LHCN-M2 (cell line): Measurements from ENCODE around the gene EBF3. TPM values are rescaled to one million over a fixed set of nuclear protein-coding genes. Genes with fewer than 3 reads are reported as not detected.
A peak's percentile ranks its signal among the peaks of the same experiment; 100 is the strongest.

Experiments
- DNase-seq: peaks from one replicate; pipeline ENCODE4 v3.0.0-alpha.2; 2012; ENCODE audit warnings: low read depth
- total RNA-seq: library from RNA; depleted of rRNA; stranded (reverse); fragments of >200 nt; gene quantifications from 2 replicates; pipeline ENCODE4 v1.2.3, GENCODE V29; 2014; rRNA removed

EBF3 gene
- total RNA-seq, 1 experiment from 2014 or later = 45.2 TPM

DNA sequence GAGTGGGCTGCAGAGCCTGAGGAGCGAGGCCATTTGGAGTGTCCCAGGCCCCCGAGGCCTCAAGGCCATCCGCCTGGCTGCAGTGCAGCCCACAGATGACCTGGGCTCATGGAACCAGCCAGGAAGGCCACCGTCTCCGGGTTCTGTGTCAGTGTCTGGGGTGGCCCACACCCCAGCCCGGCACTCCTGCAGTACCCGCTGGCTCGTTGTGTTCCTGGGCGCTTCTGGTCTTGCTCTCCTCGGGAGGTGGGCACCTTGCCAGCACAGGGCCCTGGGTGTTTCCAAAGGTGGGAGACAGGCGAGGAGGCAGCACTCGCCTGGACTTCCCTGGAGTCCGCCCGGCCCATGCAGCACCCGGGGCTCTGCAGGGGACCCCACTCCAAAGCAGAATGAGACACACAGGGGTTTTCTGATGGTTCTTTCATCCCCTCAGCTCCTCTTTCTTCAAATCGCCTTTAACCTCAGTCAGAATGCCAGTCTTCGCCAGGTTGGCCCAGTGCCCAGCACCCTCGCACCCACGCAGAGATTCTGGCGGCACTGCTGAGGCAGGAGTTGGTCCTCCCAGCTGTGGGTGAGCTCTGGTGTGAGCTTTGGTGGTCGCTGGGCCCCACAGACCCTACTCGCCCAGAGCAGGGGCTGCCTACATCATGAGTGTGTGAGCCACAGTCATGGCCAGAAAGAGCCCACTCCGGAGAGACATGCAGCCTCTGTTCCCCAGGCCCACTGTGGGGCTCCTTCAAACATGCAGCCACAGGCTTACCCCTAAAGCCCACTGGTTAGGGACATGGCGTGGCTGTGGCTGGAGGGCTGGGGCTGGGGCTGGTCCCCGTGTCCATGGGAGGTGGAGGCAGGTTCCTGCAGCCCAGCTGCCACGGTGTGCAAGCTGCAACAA lies 155.7 kb downstream of the EBF3 start:
- DNase-seq = no peak

DNA sequence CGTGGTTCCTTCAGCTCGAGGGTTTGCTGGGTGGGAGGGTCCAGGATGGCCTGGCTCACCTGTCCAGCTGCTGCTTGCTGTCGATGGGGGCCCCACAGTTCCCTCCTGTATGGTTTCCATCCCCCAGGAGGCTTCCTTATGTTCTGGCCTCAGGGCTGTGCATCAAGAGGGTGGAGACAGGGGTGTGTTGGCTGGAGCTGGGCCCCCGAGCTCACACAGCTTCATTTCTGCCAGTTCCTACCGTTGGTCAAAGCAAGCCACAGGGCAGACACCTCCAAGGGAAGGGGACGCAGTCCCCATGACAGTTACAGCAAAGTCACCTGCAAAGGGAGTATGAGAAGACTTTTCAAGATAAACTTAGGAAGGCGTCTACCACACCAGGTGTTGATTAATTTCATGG lies 156.9 kb downstream of the EBF3 start:
- no peak for DNase-seq

DNA sequence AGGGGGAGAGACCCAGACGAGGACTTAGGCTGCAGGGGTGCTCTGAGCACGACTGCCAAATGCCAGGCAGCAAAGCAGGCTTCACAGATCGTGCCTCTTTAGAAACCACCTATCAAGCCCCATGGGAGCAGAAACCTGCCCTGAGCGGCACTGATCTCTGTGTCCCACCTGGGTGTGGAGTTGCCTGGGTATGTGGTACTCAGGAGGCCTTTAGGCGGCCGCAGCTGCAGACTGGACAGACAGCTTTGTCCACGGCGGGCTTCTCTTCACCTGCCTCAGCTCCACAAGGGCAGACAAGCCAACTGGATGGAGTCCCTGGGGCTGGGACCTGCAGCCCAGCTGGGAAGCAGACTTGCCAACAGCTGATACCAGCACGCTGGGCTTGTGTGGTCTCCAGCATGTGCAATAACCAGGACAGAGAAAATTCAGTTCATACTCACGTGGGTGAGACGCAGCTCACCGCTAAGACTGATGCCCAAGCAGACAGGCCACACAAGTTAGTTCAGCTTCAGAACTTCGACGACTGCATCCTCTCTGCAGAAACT lies 163.2 kb downstream of the EBF3 start:
- DNase-seq = no peak

GRCh38 chr10:129799942-129800341 lies 164.1 kb downstream of the EBF3 start:
- no peak for DNase-seq

GRCh38 chr10:129796710-129797420 lies 167.2 kb downstream of the EBF3 start:
- DNase-seq = no peak

DNA sequence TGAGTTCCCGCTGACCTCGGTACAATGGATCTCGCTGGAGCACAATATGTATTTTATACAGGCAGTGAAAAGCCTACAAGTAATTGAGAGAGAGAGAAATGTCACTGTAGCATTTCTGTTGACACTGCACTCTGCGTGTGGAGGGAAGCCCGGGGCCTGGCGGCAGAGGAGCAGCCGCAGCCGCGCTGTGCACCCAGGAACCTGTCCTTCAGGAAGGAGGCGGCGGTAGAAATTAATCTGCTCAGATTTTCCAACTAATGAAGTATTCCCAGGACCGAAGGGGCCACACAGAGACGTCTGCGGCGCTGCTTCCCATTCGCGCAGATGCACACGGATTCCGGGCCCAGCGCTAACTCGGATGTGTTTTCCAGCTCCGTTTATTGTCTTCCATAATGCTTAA lies 170.1 kb downstream of the EBF3 start:
- DNase-seq = no peak

GRCh38 chr10:129793479-129793878 lies 170.6 kb downstream of the EBF3 start:
- no peak for DNase-seq

DNA sequence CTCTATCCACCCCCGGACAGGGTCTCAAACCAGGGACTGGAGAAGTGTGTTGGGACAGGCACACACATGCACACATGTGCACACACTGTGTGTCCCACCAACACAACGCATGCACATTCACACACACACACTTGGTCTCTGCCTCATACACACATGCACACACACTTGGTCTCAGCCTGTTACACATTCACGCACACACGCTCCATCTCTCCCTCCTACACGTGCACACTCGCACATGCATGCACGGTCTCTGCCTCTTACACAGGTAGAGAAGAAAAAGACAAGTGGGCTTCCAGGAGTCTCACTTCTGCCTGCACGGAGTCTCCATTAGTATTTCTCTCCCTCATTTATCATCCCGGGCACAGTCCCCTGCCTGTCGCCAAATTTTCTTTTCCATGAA lies 171.2 kb downstream of the EBF3 start:
- no peak for DNase-seq

DNA sequence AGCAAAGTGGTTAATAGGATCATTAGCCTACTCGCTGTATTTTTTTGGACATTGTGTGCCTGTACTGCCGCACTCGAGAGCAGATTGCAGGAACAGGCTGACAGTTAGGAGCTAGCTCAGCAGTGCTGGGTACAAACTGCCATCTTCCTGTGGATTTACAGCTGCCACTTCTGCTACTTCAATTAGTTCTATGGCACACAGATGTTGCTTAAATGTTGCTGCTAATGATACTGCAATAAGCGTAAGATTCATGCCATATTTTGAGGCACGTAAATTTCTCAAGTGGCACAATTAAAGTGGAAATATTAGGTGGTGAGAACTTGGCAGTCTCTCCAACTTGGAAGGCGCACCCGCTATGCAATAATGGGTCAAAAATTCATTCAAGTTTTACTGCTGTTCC lies 171.9 kb downstream of the EBF3 start:
- DNase-seq = no peak

DNA sequence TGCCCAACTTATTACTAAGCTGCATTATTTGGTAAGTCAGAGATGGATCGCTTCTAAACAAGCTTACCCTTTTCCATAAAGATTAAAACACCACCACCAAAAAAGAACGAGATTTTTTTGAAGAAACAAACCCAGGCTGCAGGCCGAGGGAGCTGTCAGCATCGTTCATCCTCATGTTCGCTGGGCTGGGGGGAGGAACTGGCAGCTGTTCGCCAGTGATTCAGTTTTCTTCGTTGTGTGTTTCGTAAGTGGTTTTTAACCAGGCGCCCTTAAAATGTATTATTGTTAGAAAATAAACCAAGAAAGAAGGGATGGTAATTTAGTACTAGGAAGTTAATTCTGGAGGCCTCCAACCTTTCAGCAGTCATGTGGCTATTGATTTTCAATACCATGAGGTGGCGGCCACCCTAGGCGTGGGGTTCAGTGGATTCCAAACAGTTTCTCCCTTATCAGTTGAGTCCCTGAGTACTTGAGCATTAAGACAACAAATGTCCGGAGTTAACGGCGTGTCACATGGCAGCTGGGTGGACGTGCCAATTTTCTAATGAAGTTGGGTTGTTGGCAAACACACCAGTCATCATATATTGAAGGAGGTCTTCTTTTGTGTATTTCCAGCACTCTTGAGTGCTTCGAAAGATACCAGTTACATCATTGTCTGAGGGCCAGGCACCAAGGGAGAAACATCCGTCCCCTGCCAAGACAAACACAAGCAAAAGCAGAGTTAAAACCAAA lies 173.2 kb downstream of the EBF3 start:
- DNase-seq = peak; percentile 78

DNA sequence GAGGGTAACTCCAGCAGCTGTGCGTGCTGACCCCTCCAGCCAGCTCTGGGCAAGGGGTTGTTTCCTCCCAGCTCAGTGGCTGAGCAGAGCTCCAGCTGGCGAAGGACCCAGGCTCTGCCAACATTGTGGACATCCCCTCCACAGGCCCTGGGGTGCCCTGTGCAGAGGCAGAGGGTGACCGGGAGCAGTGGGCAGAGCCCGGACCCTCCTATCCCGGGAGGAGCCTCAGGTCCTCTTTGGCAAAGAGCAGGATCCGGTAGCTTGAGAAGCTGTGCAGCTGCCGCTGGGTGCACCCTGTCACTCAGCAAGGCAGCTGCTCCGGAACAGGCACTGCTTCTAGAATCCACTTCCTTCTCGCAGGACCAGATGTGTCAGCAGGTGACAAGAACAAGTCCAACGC lies 175.9 kb downstream of the EBF3 start:
- peak; percentile 78 for DNase-seq

GRCh38 chr10:129787557-129787956 lies 176.5 kb downstream of the EBF3 start:
- no peak for DNase-seq

DNA sequence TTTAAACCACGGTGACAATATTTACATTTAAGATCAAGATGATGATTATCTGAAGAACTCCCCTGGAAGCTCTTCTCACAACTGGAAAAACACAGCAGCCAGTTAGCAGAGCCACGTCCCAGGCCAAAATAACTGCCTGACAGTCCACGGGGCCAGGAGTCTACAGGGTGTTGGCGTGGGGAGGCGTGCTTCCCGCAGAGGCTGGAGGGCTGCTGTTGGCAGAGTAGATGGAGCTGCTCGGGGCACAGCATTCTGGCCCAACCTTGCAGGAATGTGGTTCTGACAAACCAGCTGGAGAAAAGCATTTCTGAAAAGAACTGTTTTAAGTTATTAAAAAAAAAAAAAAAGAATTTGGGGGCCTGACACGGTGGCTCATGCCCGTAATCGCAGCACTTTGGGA lies 177.9 kb downstream of the EBF3 start:
- no peak for DNase-seq

DNA sequence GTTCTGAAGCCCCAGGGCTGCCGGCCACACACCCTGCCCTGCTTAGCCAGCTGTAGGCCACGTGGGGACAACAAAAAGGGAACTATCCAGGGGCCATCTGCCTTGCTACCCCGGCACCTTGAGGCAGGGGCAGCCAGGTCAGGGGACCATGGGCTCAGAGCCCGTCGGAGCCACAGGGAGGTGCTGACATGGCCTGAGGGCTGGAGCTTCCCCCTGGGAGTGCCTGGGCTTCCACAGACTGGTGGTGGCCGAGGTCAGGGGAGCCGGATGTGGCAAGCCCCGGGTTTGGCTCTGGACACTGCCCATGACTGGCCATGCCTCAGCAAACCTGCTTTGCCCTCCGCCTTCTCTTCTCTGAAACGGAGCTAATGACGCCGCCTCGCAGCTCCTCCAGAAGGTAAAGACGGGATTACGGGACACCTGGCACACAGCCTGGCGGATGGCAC lies 178.5 kb downstream of the EBF3 start:
- no peak for DNase-seq

Other genes with a start within 250 kb of the EBF3 start
- 0.96 and 0.98 TPM in 2 replicates for gene C10orf143, start 146.6 kb upstream of the EBF3 start, total RNA-seq
- gene GLRX3, start 172.1 kb upstream of the EBF3 start, total RNA-seq = 133 and 163 TPM in 2 replicates